HepG2 (cell line): Measurements from ENCODE around the gene ARHGAP5. TPM values are rescaled to one million over a fixed set of nuclear protein-coding genes. Genes with fewer than 3 reads are reported as not detected.

Experiments
- ATAC-seq: fragments of 200-7000 bp; cut with Tn5 transposase; 3 replicates; pipeline ENCODE4 v1.9.1; 2020; ENCODE audit warnings: mild to moderate bottlenecking, moderate library complexity
- BruUV-seq: library from RNA; stranded (reverse); fragments of 400-500 nt; replicated peaks from 2 replicates; lab custom pipeline; 2021; lab: Mats Ljungman, UMichigan
- CTCF ChIA-PET: fragments of 300-600 bp; formaldehyde crosslinking; extraction: SDS; loops from one replicate; lab custom pipeline; 2021; ENCODE audit warnings: low total read pairs, inconsistent platforms, low intra/inter-chr PET ratio; lab: Yijun Ruan, JAX
- POLR2A ChIA-PET: fragments of 350-600 bp; sonication (Branson Sonifier 250); formaldehyde crosslinking; loops from one replicate; lab custom pipeline; 2020; ENCODE audit warnings: antibody characterized with exemption, inconsistent platforms; lab: Yijun Ruan, JAX
- DNase-seq: peaks from one replicate; pipeline ENCODE4 v3.0.0-alpha.2; 2015; ENCODE audit warnings: low spot score
- FAIRE-seq: peaks from 3 replicates; lab custom pipeline; 2011; peaks lifted over from hg19 to GRCh38; lab: Jason Lieb, UNC
- H2AFZ ChIP-seq: one replicate; pipeline ENCODE4 v1.6.1; 2011; ENCODE audit warnings: low read length, inconsistent platforms
- H3K27ac ChIP-seq: fragments of 300-600 bp; 3 replicates; pipeline ENCODE4 v1.8.0; 2011; ENCODE audit warnings: mixed run types, mild to moderate bottlenecking, mixed read lengths, low read length, inconsistent platforms; ENCODE audit not compliant: insufficient read depth; ENCODE audit errors: extremely low read length
- H3K27me3 ChIP-seq, 2 experiments: fragments of 200-600 bp in 1 of 2; 2 replicates in 1 of 2; 3 replicates in 1 of 2; pipeline versions ENCODE4 v1.6.0 to v1.8.0; 2011; ENCODE audit warnings: low read length in 2 of 2, mild to moderate bottlenecking in 2 of 2, moderate library complexity in 2 of 2, inconsistent platforms in 1 of 2; ENCODE audit not compliant: insufficient read depth in 2 of 2, control insufficient read depth in 1 of 2
- H3K36me3 ChIP-seq, 2 experiments: fragments of 200-600 bp in 1 of 2; replicated peaks in 1 of 2; 2 replicates in 1 of 2; 3 replicates in 1 of 2; pipeline versions ENCODE4 v1.5.1 to v1.8.0; 2011; ENCODE audit warnings: low read length in 2 of 2, inconsistent platforms in 1 of 2; ENCODE audit not compliant: insufficient read depth in 2 of 2, control insufficient read depth in 1 of 2
- H3K4me1 ChIP-seq: 2 replicates; pipeline ENCODE4 v1.5.1; 2012; ENCODE audit warnings: low read length, inconsistent platforms; ENCODE audit not compliant: insufficient read depth
- H3K4me2 ChIP-seq: 2 replicates; pipeline ENCODE4 v1.6.0; 2011; ENCODE audit warnings: low read depth, low read length, inconsistent platforms
- H3K4me3 ChIP-seq, 3 experiments: fragments of 200-600 bp in 1 of 3; sonication (generic), shearing (Covaris generic) in 1 of 3; replicated peaks in 1 of 3; 2 replicates each; pipeline ENCODE4 v1.5.1; 2011 to 2016; ENCODE audit warnings: low read length in 3 of 3, inconsistent platforms in 2 of 3, low read depth in 2 of 3, mild to moderate bottlenecking in 2 of 3, control low read depth in 1 of 3, mixed read lengths in 1 of 3; ENCODE audit not compliant: insufficient read depth in 1 of 3
- H3K79me2 ChIP-seq: one replicate; pipeline ENCODE4 v1.6.1; 2011; ENCODE audit warnings: low read length, inconsistent platforms; ENCODE audit not compliant: insufficient read depth
- H3K9ac ChIP-seq: 2 replicates; pipeline ENCODE4 v1.6.0; 2011; ENCODE audit warnings: mild to moderate bottlenecking, low read depth, low read length, inconsistent platforms; ENCODE audit not compliant: insufficient read depth
- H3K9me3 ChIP-seq: 2 replicates; pipeline ENCODE4 v1.5.1; 2012; ENCODE audit warnings: mild to moderate bottlenecking, low read length
- H4K20me1 ChIP-seq: 2 replicates; pipeline ENCODE4 v1.6.0; 2011; ENCODE audit warnings: inconsistent platforms, mild to moderate bottlenecking, low read length, moderate library complexity; ENCODE audit not compliant: insufficient read depth
- CBX2 ChIP-seq, 2 experiments: fragments of 200-600 bp in 1 of 2; sonication (generic); formaldehyde crosslinking in 1 of 2; IDR thresholded peaks; 2 replicates each; pipeline versions ENCODE4 v1.7.0 to v1.8.1; 2018 to 2022; ENCODE audit warnings: low read depth in 2 of 2, low read length in 1 of 2, mild to moderate bottlenecking in 1 of 2, missing genetic modification reagents in 1 of 2
- FOXA1 ChIP-seq, 2 experiments: fragments of 450-650 bp in 1 of 2; sonication (generic) in 1 of 2; formaldehyde crosslinking in 1 of 2; IDR thresholded peaks; 2 replicates each; pipeline versions ENCODE4 v1.4.0 to v1.6.1; 2016 to 2020; ENCODE audit warnings: missing genetic modification reagents in 1 of 2
- NAIF1 ChIP-seq: sonication (generic); formaldehyde crosslinking; IDR thresholded peaks from 2 replicates; pipeline ENCODE4 v1.5.0; 2020; ENCODE audit warnings: mild to moderate bottlenecking, missing genetic modification reagents, borderline replicate concordance
- ONECUT2 ChIP-seq: sonication (generic); formaldehyde crosslinking; IDR thresholded peaks from 2 replicates; pipeline ENCODE4 v1.4.0; 2020; ENCODE audit warnings: missing genetic modification reagents
- POLR2G ChIP-seq: fragments of 200-400 bp; formaldehyde crosslinking; IDR thresholded peaks from 2 replicates; pipeline ENCODE4 v1.6.1; 2018; ENCODE audit warnings: mild to moderate bottlenecking, low read depth, low read length, moderate library complexity
- RAD21 ChIP-seq: fragments of 450-650 bp; formaldehyde crosslinking; IDR thresholded peaks from 2 replicates; pipeline ENCODE4 v1.5.0; 2020; ENCODE audit warnings: mild to moderate bottlenecking
- SOX13 ChIP-seq, 3 experiments: fragments of 450-650 bp in 1 of 3; sonication (generic) in 1 of 3; formaldehyde crosslinking in 1 of 3; IDR thresholded peaks in 2 of 3; conservative IDR thresholded peaks in 1 of 3; 2 replicates each; pipeline versions ENCODE4 v1.5.0 to v1.6.1; 2016 to 2020; ENCODE audit warnings: antibody characterized with exemption in 1 of 3, mild to moderate bottlenecking in 1 of 3, missing compliant biosample characterization in 1 of 3, missing genetic modification reagents in 1 of 3, moderate library complexity in 1 of 3
- TAF15 ChIP-seq: fragments of 200-400 bp; formaldehyde crosslinking; IDR thresholded peaks from one replicate; pipeline ENCODE4 v1.6.1; 2018; ENCODE audit warnings: mild to moderate bottlenecking, low read depth, low read length; ENCODE audit not compliant: poor library complexity, severe bottlenecking
- ZNF101 ChIP-seq: sonication (generic); formaldehyde crosslinking; IDR thresholded peaks from 2 replicates; pipeline ENCODE4 v1.4.0; 2020; ENCODE audit warnings: mild to moderate bottlenecking, low read depth, missing genetic modification reagents, borderline replicate concordance
- ZNF572 ChIP-seq: sonication (generic); formaldehyde crosslinking; IDR thresholded peaks from 2 replicates; pipeline ENCODE4 v1.5.1; 2020; ENCODE audit warnings: mild to moderate bottlenecking, missing genetic modification reagents
- ZSCAN30 ChIP-seq: sonication (generic); formaldehyde crosslinking; IDR thresholded peaks from 2 replicates; pipeline ENCODE4 v1.5.0; 2020; ENCODE audit warnings: mild to moderate bottlenecking, missing genetic modification reagents
- WGBS: methylation state at CpG from one replicate; pipeline ENCODE4 v1.1.6; 2017; ENCODE audit warnings: low lambda C conversion rate; 5-methylcytosine and 5-hydroxymethylcytosine counted together
- in situ Hi-C: cut with HindIII; loops from 2 replicates; pipeline ENCODE4 v1.10.0; 2017; ENCODE audit warnings: low pct_unique_long_range_greater_than_20kb; ENCODE audit not compliant: extremely low pct_ligation_motif_present
- intact Hi-C: fragments of 100-400 bp; cut with micrococcal nuclease; formaldehyde crosslinking; loops from one replicate; pipeline ENCODE4 v1.10.0; 2022; ENCODE audit not compliant: unreplicated experiment
- polyA plus RNA-seq, 8 experiments: library from polyadenylated mRNA; depleted of rRNA in 3 of 8; stranded (reverse) in 7 of 8; unstranded in 1 of 8; fragments of >200 nt; fragmentation: Illumina TruSeq in 4 of 8; extraction: Trizol in 4 of 8; gene quantifications; 2 replicates each; pipeline versions ENCODE4 v1.2.1 to v1.2.3, GENCODE V29; 2011 to 2016; ENCODE audit warnings: low read depth in 4 of 8, missing spikeins in 1 of 8, mixed read lengths in 1 of 8; ENCODE audit not compliant: insufficient read depth in 1 of 8
- total RNA-seq, 5 experiments: library from RNA; depleted of rRNA; stranded (reverse); fragments of >200 nt; fragmentation: Illumina TruSeq; extraction: Trizol; gene quantifications; 2 replicates each; pipeline ENCODE4 v1.2.3, GENCODE V29; 2016; ENCODE audit warnings: low read depth in 1 of 5
- TF ChIP-seq, protein P1 (sequence below): sonication (generic); formaldehyde crosslinking; IDR thresholded peaks from 2 replicates; pipeline ENCODE4 v1.5.0; 2020; ENCODE audit warnings: missing genetic modification reagents, mild to moderate bottlenecking, borderline replicate concordance
- TF ChIP-seq, protein P2 (sequence below): sonication (generic); formaldehyde crosslinking; IDR thresholded peaks from 2 replicates; pipeline ENCODE4 v1.5.1; 2020; ENCODE audit warnings: mild to moderate bottlenecking, missing genetic modification reagents, borderline replicate concordance
- TF ChIP-seq, protein P3 (sequence below), 2 experiments: fragments of 450-650 bp in 1 of 2; sonication (generic) in 1 of 2; formaldehyde crosslinking; IDR thresholded peaks; 2 replicates each; pipeline versions ENCODE4 v1.5.0 to v1.8.0; 2020 to 2022; ENCODE audit warnings: mild to moderate bottlenecking in 1 of 2, missing genetic modification reagents in 1 of 2

ARHGAP5 gene
- total and polyA plus RNA-seq, 2 of the 13 experiments (the other 11 are each of a cell fraction or from before 2014, with no cell fraction given) = 33.7 to 144 TPM

DNA sequence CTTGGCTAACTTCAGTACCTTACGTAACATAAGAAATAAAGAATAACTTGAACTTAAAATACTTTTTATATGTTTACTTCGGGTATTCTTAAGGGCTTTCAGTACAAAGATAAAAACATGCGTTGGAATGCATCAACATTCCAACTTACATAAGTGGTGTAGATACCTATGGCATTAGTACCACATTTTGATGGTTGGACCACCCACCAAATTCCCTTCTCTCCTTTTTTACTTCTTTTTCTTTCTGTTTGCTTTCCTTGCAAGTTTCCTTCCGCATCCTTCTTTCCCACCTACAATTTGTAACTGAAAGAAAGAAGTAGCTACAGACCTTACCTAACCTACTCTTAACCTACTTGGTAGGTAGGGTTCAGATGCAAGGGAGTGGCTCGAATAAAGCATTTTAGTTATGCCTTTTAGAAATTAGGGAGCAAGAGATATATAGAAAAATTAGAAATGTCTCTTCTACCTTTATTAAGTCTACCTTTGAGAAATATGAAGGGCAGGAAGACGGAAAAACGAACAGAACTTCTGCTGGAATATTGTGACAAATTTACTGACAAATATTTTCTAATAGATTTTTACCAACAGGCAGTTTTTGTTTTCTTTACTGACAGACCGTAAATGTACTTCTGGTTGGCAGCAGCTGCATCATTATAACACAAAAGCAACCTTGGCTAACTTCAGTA lies 2.1 kb upstream of the ARHGAP5 start:
- DNase-seq (peak; percentile 23), FAIRE-seq (no peak), ATAC-seq (no peak)
- H3K4me3 ChIP-seq = peak overlapping the region in 2 of 3 experiments; percentile 99; a peak in 2 of 6 replicates
- intact Hi-C loops (loop anchor here (5.0 kb wide), 3 partner anchors 47 to 1508 kb away; partner anchors contain the start of gene HEATR5A), in situ Hi-C loops (loop anchor here (5.0 kb wide), 5 partner anchors 127 to 487 kb away; partner anchors contain the start of genes RNU6-7 and RNU6-8)
- ChIA-PET CTCF (interaction anchor here (1.1 to 7.8 kb wide), 5 partner anchors 149 to 485 kb away, joined by 3 to 216 read pairs (median 10); no protein-coding TSS in a partner anchor), POLR2A (interaction anchor here (1.8 kb wide), 1 partner anchor 109 kb away, joined by 6 read pairs; no protein-coding TSS in a partner anchor)
- no peak overlapping the region for H3K9ac ChIP-seq
- 30% methylated on average over 8 of the region's 8 CpGs for WGBS
- H4K20me1 ChIP-seq = peaks cover 16% of the 10 kb centered on the region
- H3K9me3 ChIP-seq = no peaks in the 10 kb centered on the region
- no peak overlapping the region for H2AFZ ChIP-seq
- peaks cover 25% of the 10 kb centered on the region for H3K4me1 ChIP-seq
- peaks cover 28% of the 10 kb centered on the region for H3K79me2 ChIP-seq
- no peaks in the 10 kb centered on the region for H3K36me3 ChIP-seq
- peaks cover 0 to 6% of the 10 kb centered on the region in 2 experiments; a peak in 1 of 5 replicates for H3K27me3 ChIP-seq
- H3K4me2 ChIP-seq = peak overlapping the region; percentile 93
- H3K27ac ChIP-seq = no peak overlapping the region
- no TSS peak for BruUV-seq
- TF ChIP-seq ZSCAN30 (CRISPR knock-in tag) = 0 out of 2 replicates have a peak, but pooled peaks have one; percentile 65
- peak; percentile 64; the same call in 1 of the 2 replicates for TF ChIP-seq NAIF1 (CRISPR knock-in tag)
- TF ChIP-seq TAF15 = no peak
- TF ChIP-seq SOX13 (IDR thresholded peaks at IDR 0.05) = no peak
- peak in 1 of 2 experiments; percentile 76; a peak in 1 of 4 replicates for TF ChIP-seq SOX13 (CRISPR knock-in tag; conservative IDR thresholded peaks at IDR 0.05 in 1 of 2, IDR thresholded peaks at IDR 0.05 in 1 of 2)
- TF ChIP-seq, protein P1, sequence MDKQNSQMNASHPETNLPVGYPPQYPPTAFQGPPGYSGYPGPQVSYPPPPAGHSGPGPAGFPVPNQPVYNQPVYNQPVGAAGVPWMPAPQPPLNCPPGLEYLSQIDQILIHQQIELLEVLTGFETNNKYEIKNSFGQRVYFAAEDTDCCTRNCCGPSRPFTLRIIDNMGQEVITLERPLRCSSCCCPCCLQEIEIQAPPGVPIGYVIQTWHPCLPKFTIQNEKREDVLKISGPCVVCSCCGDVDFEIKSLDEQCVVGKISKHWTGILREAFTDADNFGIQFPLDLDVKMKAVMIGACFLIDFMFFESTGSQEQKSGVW (CRISPR knock-in tag) = no peak
- peak; percentile 93 for TF ChIP-seq CBX2 (IDR thresholded peaks at IDR 0.05; ENCODE audit: low read depth, low read length)
- no peak for TF ChIP-seq CBX2 (CRISPR knock-in tag; IDR thresholded peaks at IDR 0.05; ENCODE audit: low read depth)
- TF ChIP-seq, protein P2, sequence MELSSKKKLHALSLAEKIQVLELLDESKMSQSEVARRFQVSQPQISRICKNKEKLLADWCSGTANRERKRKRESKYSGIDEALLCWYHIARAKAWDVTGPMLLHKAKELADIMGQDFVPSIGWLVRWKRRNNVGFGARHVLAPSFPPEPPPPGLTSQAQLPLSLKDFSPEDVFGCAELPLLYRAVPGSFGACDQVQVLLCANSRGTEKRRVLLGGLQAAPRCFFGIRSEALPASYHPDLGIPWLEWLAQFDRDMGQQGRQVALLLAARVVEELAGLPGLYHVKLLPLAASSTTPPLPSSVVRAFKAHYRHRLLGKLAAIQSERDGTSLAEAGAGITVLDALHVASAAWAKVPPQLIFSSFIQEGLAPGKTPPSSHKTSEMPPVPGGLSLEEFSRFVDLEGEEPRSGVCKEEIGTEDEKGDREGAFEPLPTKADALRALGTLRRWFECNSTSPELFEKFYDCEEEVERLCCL (CRISPR knock-in tag) = no peak
- no peak for TF ChIP-seq FOXA1 (IDR thresholded peaks at IDR 0.05)
- TF ChIP-seq FOXA1 (CRISPR knock-in tag; IDR thresholded peaks at IDR 0.05) = no peak
- TF ChIP-seq ZNF572 (CRISPR knock-in tag) = no peak
- TF ChIP-seq, protein P3, sequence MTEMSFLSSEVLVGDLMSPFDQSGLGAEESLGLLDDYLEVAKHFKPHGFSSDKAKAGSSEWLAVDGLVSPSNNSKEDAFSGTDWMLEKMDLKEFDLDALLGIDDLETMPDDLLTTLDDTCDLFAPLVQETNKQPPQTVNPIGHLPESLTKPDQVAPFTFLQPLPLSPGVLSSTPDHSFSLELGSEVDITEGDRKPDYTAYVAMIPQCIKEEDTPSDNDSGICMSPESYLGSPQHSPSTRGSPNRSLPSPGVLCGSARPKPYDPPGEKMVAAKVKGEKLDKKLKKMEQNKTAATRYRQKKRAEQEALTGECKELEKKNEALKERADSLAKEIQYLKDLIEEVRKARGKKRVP (CRISPR knock-in tag; IDR thresholded peaks at IDR 0.05) = 0 out of 4 replicates have a peak, but pooled peaks of 1 of the 2 experiments have one; percentile 3
- no peak for TF ChIP-seq POLR2G
- TF ChIP-seq RAD21 = no peak
- 0 out of 2 replicates have a peak, but pooled peaks have one; percentile 39 for TF ChIP-seq ZNF101 (CRISPR knock-in tag)
- TF ChIP-seq ONECUT2 (CRISPR knock-in tag) = no peak
